ENCODE measurements around the gene NNMT. TPM values are rescaled to one million over a fixed set of nuclear protein-coding genes. Genes with fewer than 3 reads are reported as not detected.
A peak's percentile ranks its signal among the peaks of the same experiment; 100 is the strongest.
"Not testable (repeated sequence)": the region's sequence is repeated elsewhere in the genome, so short reads cannot be mapped to it uniquely, and the experiment has no call there.

The NNMT gene
- total RNA-seq, 2 experiments from 2014 or later, result not detected

DNA sequence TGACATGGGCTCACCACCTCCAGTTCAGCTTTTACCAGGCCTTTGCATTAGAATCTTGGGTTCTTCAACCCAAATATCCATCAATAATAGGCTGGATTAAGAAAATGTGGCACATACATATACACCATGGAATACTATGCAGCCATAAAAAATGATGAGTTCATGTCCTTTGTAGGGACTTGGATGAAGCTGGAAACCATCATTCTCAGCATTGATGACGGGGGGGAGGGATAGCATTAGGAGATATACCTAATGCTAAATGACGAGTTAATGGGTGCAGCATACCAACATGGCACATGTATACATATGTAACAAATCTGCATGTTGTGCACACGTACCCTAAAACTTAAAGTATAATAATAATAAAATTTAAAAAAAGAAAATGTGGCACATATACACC lies 45.5 kb downstream of the NNMT start:
- H3K4me1 Mint-ChIP-seq, result peaks cover 11% of the 10 kb centered on the region

DNA sequence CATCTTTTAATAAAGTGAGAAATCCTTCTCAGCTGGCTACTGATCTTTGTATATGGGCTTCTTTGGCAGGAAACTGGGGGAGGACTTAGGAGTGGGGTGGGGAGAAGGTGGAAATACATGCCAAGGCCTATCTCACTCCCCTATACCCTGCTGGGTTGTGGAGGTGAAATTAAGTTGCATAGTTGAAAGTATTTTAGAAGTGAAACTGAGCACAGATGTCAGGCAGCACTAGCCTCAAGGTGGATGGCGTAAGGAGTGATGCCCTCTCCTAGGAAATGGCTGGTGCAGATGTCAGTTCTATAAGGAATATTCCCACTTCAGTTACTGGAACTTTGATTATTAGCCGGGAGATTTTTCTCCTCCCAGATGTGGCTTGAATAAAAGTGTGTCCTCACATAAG lies 46.3 kb downstream of the NNMT start:
- CTCF ChIA-PET, result no interaction called here
- peaks cover 17% of the 10 kb centered on the region for H3K4me1 Mint-ChIP-seq
- ATAC-seq, result no peak
- no peaks in the 10 kb centered on the region for H3K9me3 Mint-ChIP-seq (ENCODE audit: low read depth)
- H3K27me3 Mint-ChIP-seq, result peaks cover 7% of the 10 kb centered on the region
- no peak overlapping the region for H3K27ac Mint-ChIP-seq
- no peaks in the 10 kb centered on the region for H3K36me3 Mint-ChIP-seq
- H3K4me3 Mint-ChIP-seq, result no peak overlapping the region
- no peak for DNase-seq

More for the DNA sequence above, 45.5 kb downstream of the NNMT start:
- H3K27ac Mint-ChIP-seq; DNase-seq; H3K9me3 Mint-ChIP-seq (ENCODE audit: low read depth); H3K4me3 Mint-ChIP-seq; CTCF ChIA-PET; H3K36me3 Mint-ChIP-seq; H3K27me3 Mint-ChIP-seq; ATAC-seq: not testable (repeated sequence)

DNA sequence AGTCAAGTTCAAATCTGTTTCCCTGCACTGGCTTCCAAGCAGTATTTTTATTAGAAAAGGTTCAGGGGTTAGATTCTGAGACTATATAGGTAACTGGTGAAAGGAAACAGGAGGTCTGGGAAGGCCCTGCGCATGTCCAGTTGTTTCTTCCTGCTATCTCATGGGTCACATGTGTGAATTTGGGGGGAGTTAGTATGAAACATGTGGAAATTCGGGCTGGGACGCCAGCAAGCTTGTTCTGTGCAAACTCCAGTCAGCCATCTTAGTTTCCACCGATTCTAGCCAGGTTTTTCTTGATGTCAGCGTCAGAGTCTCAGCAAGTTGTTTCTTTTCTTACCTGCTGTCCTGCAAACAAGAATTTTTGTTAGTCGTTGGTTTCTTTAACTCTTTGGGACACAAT lies 46.8 kb downstream of the NNMT start:
- no peak overlapping the region for H3K27ac Mint-ChIP-seq
- H3K9me3 Mint-ChIP-seq (ENCODE audit: low read depth), result no peaks in the 10 kb centered on the region
- CTCF ChIA-PET, result no interaction called here
- H3K36me3 Mint-ChIP-seq, result no peaks in the 10 kb centered on the region
- ATAC-seq (no peak), DNase-seq (no peak)
- H3K27me3 Mint-ChIP-seq, result peaks cover 7% of the 10 kb centered on the region
- peaks cover 22% of the 10 kb centered on the region for H3K4me1 Mint-ChIP-seq
- H3K4me3 Mint-ChIP-seq, result no peak overlapping the region

DNA sequence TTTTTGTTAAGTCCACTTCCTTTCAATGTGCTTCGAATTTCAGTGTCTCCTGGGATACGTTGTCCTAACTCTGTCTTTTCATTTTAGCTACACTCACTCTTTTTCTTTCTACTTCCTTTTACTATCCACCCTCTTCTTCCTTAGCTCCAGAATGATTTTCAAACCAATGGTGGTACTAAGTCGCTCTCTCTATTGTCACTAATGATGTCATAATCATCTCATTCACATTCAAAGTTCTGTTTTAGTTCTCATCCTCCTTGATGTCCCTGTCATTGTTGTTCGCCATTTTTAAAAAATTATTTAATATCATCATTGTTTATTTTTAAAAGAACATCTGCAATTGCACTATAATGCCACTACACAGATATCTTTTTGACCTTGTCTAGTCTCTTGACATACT lies 47.3 kb downstream of the NNMT start:
- DNase-seq (no peak), ATAC-seq (no peak)
- Mint-ChIP-seq H3K4me3 (no peak overlapping the region), H3K4me1 (peaks cover 24% of the 10 kb centered on the region), H3K27ac (no peak overlapping the region), H3K9me3 (ENCODE audit: low read depth) (no peaks in the 10 kb centered on the region), H3K36me3 (no peaks in the 10 kb centered on the region), H3K27me3 (peaks cover 7% of the 10 kb centered on the region)
- CTCF ChIA-PET, result no interaction called here

DNA sequence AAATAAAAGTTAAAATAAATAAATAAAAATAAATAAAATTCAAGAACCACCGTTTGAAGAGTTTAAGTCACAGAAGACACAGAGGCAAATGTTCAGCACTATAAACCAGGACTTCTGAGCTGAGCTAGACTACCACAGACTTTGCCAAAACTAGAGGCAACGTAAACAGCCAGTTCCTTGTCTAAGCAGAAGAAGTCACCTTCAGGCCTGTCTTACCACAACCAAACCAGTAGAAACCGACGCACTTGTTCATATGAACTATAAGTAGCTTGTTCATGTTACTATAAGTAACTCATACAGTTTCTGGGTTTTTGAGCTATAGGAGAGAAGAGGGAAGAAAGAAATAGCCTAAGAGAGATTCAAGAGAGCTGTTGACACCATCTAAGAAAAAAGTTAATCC lies 48.3 kb downstream of the NNMT start:
- Mint-ChIP-seq H3K9me3 (ENCODE audit: low read depth) (no peaks in the 10 kb centered on the region), H3K27me3 (peaks cover under 1% of the 10 kb centered on the region), H3K27ac (no peak overlapping the region), H3K36me3 (no peaks in the 10 kb centered on the region), H3K4me1 (peaks cover 24% of the 10 kb centered on the region), H3K4me3 (no peak overlapping the region)
- DNase-seq (no peak), ATAC-seq (no peak)
- CTCF ChIA-PET, result no interaction called here

DNA sequence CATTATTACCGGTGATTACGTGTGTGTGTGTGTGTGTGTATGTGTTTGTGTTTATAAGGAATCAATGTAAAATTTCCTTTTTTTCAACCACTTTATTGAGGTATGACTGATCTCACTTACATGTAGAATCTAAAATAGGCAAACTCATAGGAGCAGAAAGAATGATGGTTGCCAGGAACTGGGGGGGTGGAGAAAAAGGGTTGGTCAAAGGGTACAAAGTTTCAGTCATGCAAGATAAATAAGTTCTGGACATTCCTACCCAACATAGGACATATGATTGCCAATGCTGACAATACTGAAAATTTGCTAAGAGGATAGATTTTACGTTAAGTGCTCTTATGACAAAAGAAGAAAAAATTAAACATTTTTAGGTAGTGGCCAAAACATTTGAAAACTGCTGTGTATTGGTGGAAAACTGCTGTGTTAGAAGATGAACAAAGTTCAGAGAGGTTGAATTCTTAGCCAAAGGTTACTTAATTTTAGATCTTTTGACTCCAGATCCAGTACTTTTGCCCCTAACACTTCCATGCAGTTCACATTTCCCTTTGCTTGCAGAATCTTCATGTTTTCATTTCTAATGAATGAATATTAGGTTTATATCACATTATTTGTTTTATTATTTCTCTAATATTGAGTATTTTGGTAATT lies 49.5 kb downstream of the NNMT start:
- no peak overlapping the region for H3K4me3 Mint-ChIP-seq
- no peak overlapping the region for H3K27ac Mint-ChIP-seq
- H3K9me3 Mint-ChIP-seq (ENCODE audit: low read depth), result no peaks in the 10 kb centered on the region
- H3K36me3 Mint-ChIP-seq, result no peaks in the 10 kb centered on the region
- no peaks in the 10 kb centered on the region for H3K27me3 Mint-ChIP-seq
- DNase-seq, result no peak
- H3K4me1 Mint-ChIP-seq, result peaks cover 17% of the 10 kb centered on the region
- CTCF ChIA-PET, result interaction anchor here (1.1 kb wide), 1 partner anchor 8 kb away, joined by 3 read pairs; no protein-coding TSS in a partner anchor
- ATAC-seq, result no peak

DNA sequence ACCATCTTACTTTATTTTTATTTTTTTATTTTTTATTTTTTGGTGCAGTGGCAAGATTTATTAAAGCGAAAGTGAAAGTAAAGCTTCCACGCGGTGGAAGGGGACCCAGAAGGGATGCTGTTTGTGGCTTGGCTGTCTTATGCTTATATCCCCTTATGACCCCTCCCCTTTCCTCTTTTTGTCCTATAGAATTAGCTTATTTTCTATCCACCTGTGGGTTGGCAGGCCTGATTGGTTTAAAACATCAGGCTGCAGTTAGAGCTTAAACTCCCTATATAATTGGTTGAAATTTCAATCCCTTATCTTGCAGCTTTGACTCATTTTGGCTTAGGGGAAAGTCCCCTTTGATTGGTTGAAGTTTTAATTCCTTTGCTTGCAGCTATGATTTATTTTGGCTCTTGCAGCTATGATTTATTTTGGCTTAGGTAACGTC lies 50.5 kb downstream of the NNMT start:
- Mint-ChIP-seq H3K36me3 (no peaks in the 10 kb centered on the region), H3K9me3 (ENCODE audit: low read depth) (no peaks in the 10 kb centered on the region), H3K27me3 (no peaks in the 10 kb centered on the region), H3K27ac (peak overlapping the region; percentile 22), H3K4me3 (peak overlapping the region; percentile 40), H3K4me1 (peaks cover 16% of the 10 kb centered on the region)
- DNase-seq, result no peak
- CTCF ChIA-PET, result interaction anchor here (1.0 to 1.1 kb wide), 4 partner anchors 9 to 392 kb away, joined by 3 to 4 read pairs (median 3); no protein-coding TSS in a partner anchor
- peak; percentile 42 for ATAC-seq

DNA sequence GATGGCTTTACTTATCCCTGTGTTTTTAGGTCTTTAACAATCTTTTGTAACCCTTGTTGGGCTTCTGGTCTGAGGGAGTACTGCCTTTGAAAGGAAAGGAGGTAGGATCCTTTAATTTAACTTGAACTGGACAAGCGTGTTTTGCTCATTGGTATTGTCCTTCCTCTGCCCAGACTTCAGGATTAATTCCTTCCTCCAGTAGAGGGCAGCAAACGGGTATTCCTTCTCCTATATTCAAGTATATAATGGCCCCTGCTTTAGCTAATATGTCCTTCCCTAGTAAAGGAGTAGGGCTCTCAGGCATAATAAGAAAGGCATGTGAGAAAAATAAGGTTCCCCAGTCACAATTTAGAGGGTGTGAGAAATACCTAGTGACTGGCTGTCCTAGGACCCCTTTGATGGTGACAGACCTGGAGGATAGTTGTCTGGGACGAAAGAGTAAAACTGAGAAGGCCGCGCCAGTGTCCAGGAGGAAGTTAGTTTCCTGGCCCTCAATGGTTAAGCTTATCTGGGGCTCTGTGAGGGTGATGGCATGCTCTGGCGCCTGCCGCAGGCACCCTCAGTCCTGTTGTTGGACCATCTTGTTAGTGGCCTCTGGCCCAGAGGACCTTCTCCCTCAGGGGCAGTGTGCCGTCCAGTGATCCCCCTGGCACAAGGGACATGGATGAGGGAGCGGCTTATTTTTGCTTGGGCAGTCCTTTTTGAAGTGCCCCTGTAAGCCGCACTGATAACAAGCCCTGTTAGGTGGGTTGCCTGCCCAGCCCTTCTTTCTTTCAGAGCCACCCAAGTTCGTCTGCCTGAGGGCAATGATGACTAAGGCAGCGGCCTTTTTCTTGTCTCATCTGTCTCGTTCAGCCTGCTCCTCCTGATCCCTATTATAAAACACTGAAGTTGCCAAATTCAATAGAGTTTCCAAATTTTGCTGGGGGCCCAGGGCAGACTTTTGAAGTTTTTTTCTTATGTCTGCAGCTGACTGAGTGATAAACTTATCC lies 52.3 kb downstream of the NNMT start:
- Mint-ChIP-seq H3K4me3 (no peak overlapping the region), H3K27me3 (no peaks in the 10 kb centered on the region), H3K4me1 (peaks cover 16% of the 10 kb centered on the region), H3K27ac (no peak overlapping the region), H3K36me3 (no peaks in the 10 kb centered on the region), H3K9me3 (ENCODE audit: low read depth) (no peaks in the 10 kb centered on the region)
- DNase-seq (no peak), ATAC-seq (peak; percentile 55)
- CTCF ChIA-PET, result interaction anchor here (1.0 kb wide), 1 partner anchor 86 kb away, joined by 3 read pairs; no protein-coding TSS in a partner anchor

DNA sequence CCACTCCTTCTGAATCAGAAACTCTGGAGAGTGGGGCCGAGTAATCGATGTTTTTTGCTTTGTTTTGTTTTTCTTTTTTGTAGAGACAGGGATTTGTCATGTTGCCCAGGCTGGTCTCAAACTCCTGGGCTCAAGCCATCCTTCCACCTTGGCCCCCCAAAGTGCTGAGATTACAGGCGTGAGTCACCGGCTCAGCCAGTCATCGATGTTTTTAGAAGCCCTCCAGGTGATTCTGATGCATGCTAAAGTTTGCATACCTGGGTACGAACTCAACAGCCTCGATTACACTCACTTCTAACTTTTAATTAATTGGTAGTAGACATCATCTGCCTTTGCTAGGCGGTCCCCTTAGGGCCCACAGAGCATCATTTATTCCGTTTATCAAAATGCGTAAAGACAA lies 53.8 kb downstream of the NNMT start:
- Mint-ChIP-seq H3K27me3 (no peaks in the 10 kb centered on the region), H3K36me3 (no peaks in the 10 kb centered on the region), H3K4me1 (peaks cover 16% of the 10 kb centered on the region), H3K27ac (no peak overlapping the region), H3K4me3 (no peak overlapping the region), H3K9me3 (ENCODE audit: low read depth) (no peaks in the 10 kb centered on the region)
- DNase-seq (no peak), ATAC-seq (no peak)
- CTCF ChIA-PET, result interaction anchor here (0.7 kb wide), 1 partner anchor 251 kb away, joined by 3 read pairs; no protein-coding TSS in a partner anchor

DNA sequence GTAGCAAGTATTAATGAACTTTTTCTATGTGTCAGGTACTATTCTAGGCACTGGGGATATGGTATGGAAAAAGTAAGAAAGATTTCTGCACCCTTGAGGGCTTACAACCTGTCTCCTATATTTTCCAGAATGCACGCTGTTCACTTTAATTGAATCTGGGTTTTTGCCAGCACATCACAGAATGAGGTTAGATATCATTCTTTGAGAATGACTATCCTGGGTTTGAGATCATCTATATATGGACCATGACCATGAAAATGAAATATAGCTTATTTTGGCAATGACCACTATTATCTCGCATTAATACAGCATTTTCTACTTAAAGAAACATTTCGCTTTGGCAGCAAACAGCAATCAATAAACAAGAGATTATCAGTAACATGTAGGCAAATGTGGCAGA lies 57.2 kb downstream of the NNMT start:
- Mint-ChIP-seq H3K9me3 (ENCODE audit: low read depth) (no peaks in the 10 kb centered on the region), H3K4me1 (peaks cover 3% of the 10 kb centered on the region), H3K36me3 (no peaks in the 10 kb centered on the region), H3K27me3 (peaks cover 9% of the 10 kb centered on the region), H3K4me3 (no peak overlapping the region), H3K27ac (no peak overlapping the region)
- CTCF ChIA-PET, result no interaction called here
- DNase-seq, result no peak
- no peak for ATAC-seq

DNA sequence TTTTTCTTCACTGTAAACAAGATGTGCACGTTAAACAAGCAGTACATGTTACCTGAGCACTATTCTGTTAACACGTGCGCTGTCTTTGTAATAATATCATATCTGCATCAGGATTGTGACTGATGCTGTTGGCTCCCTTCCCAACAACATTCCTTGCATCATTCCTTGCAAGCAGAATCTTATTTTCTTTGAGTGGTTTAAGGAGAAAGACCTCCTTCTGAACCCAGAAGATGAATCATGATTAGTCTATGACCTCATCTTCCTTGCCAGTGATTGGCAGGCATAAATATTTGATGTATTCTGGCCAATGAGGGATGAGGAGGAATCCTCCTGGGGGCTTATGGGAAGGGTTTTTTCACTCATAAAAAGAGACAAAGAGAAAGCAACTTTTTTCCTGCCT lies 57.9 kb downstream of the NNMT start:
- Mint-ChIP-seq H3K27me3 (peaks cover 13% of the 10 kb centered on the region), H3K27ac (no peak overlapping the region), H3K36me3 (no peaks in the 10 kb centered on the region), H3K9me3 (ENCODE audit: low read depth) (no peaks in the 10 kb centered on the region), H3K4me3 (no peak overlapping the region), H3K4me1 (peaks cover 3% of the 10 kb centered on the region)
- DNase-seq, result no peak
- ATAC-seq, result no peak
- CTCF ChIA-PET, result no interaction called here

DNA sequence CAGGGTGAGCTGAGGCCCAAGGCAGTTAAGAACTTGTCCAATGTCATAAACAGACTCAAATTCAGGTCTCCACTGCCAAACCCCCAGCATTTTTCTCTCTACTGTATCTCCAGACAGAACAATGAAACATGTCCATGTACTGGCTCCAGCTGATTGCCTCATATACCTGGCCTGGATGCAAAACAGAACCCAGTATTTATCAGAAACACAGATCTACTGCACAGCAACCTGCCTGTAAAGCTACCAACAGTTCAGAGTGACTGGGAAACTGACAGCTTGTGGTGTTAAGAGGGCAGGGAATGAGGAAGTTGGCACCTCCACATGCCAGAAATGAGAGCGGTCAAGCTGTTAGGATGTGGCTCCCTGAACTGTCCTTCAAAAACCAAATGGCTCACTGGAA lies 62.5 kb downstream of the NNMT start:
- H3K27ac Mint-ChIP-seq, result no peak overlapping the region
- no peaks in the 10 kb centered on the region for H3K4me1 Mint-ChIP-seq
- no peaks in the 10 kb centered on the region for H3K36me3 Mint-ChIP-seq
- peaks cover 30% of the 10 kb centered on the region for H3K27me3 Mint-ChIP-seq
- H3K9me3 Mint-ChIP-seq (ENCODE audit: low read depth), result no peaks in the 10 kb centered on the region
- H3K4me3 Mint-ChIP-seq, result no peak overlapping the region
- CTCF ChIA-PET, result no interaction called here
- ATAC-seq (no peak), DNase-seq (no peak)

DNA sequence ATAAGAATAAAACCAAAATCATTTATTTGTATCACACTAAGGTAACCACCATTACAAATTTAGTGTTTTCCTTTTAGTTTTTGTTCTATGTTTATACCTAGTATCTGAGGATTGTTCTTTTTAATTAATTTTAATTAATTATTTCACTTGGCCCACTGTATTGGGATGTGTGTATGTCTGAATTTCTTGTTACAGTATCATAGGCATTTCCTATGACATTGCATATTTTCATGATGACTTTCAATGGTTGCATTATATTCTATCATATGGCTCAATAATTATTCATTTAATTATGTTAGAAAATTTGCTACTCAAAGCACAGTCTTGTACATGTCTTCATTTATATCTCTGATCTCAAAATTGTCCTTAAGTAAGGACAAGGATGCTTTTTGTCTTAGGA lies 63.1 kb downstream of the NNMT start:
- Mint-ChIP-seq H3K27ac (no peak overlapping the region), H3K9me3 (ENCODE audit: low read depth) (no peaks in the 10 kb centered on the region)
- CTCF ChIA-PET, result no interaction called here

DNA sequence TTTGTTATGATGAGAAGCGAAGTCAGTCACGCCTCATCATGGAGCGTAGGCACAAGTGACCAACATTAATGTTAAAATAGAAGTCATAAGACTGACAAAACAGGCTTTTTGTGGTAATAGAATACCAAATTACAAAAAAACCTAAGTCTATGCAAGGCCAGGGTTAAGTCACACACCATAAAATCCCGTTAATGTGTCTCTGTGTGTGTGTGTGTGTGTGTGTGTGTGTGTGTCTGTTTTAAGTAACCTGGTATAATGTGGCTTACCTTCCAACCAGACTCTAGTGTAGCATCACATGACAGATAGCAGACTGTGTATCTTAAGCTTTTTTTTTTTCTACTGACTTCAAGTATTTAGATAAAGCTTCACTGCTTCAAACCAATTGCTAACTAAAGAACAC lies 66.1 kb downstream of the NNMT start:
- no peak for DNase-seq
- no peaks in the 10 kb centered on the region for H3K9me3 Mint-ChIP-seq (ENCODE audit: low read depth)
- CTCF ChIA-PET, result interaction anchor here (1.0 kb wide), 1 partner anchor 9 kb away, joined by 4 read pairs; no protein-coding TSS in a partner anchor
- no peaks in the 10 kb centered on the region for H3K36me3 Mint-ChIP-seq
- H3K27me3 Mint-ChIP-seq, result peaks cover 35% of the 10 kb centered on the region
- H3K27ac Mint-ChIP-seq, result no peak overlapping the region
- H3K4me1 Mint-ChIP-seq, result no peaks in the 10 kb centered on the region
- no peak overlapping the region for H3K4me3 Mint-ChIP-seq
- no peak for ATAC-seq

More for the DNA sequence above, 63.1 kb downstream of the NNMT start:
- ATAC-seq, result no peak
- Mint-ChIP-seq H3K36me3 (no peaks in the 10 kb centered on the region), H3K4me1 (no peaks in the 10 kb centered on the region), H3K27me3 (peaks cover 35% of the 10 kb centered on the region), H3K4me3 (no peak overlapping the region)
- DNase-seq, result no peak
